Body of pancreas (tissue), 4 donors: ENCODE data around the gene MALAT1. TPM values are rescaled to one million over a fixed set of nuclear protein-coding genes. Genes with fewer than 3 reads are reported as not detected.

ENCODE experiments used
- ATAC-seq: fragments of 150-250 bp; one replicate; pipeline ENCODE4 v1.9.1; 2016
- DNase-seq, 4 donors: peaks; one replicate each; pipeline ENCODE4 v3.0.0-alpha.2; 2019
- H3K27ac ChIP-seq, 4 donors: fragments of 200-600 bp; sonication (generic); 1 replicate in 3 of 4; 2 replicates in 1 of 4; pipeline versions ENCODE4 v1.5.1 to v1.6.1; 2016 to 2019; ENCODE audit warnings: mild to moderate bottlenecking in 1 of 4, mixed read lengths in 1 of 4, moderate library complexity in 1 of 4
- H3K27me3 ChIP-seq, 2 donors: fragments of 200-600 bp; sonication (generic); one replicate each; pipeline ENCODE4 v1.6.0; 2016; ENCODE audit warnings: mild to moderate bottlenecking in 1 of 2
- H3K36me3 ChIP-seq, 2 donors: fragments of 200-600 bp; sonication (generic); replicated peaks in 1 of 2; 2 replicates each; pipeline ENCODE4 v1.5.1; 2016; ENCODE audit warnings: low read depth in 2 of 2; ENCODE audit not compliant: insufficient read depth in 1 of 2
- H3K4me1 ChIP-seq: fragments of 200-600 bp; sonication (generic); one replicate; pipeline ENCODE4 v1.6.0; 2016
- H3K4me3 ChIP-seq, 2 donors: fragments of 200-600 bp; sonication (generic); 1 replicate in 1 of 2; 2 replicates in 1 of 2; pipeline ENCODE4 v1.5.1; 2016 to 2019
- H3K9me3 ChIP-seq, 3 donors: fragments of 200-600 bp; sonication (generic); 1 replicate in 2 of 3; 2 replicates in 1 of 3; pipeline ENCODE4 v1.5.1; 2016
- CTCF ChIP-seq, 7 experiments: fragments of 450-650 bp in 4 of 7; fragments of 200-600 bp in 3 of 7; sonication (generic) in 3 of 7; IDR thresholded peaks; one replicate each; pipeline ENCODE4 v1.5.1; 2016 to 2019; ENCODE audit warnings: antibody characterized with exemption in 7 of 7
- POLR2A ChIP-seq, 3 donors: fragments of 450-650 bp; IDR thresholded peaks; one replicate each; pipeline ENCODE4 v1.6.1; 2016; ENCODE audit warnings: antibody characterized with exemption in 3 of 3, mild to moderate bottlenecking in 2 of 3
- WGBS, 2 donors: methylation state at CpG; one replicate each; pipeline ENCODE4 v1.1.5; 2017; 5-methylcytosine and 5-hydroxymethylcytosine counted together
- intact Hi-C: fragments of 100-400 bp; cut with DNase I; formaldehyde crosslinking; loops from one replicate; pipeline ENCODE4 v1.15.1; 2023
- total RNA-seq, 2 donors: library from RNA; depleted of rRNA; stranded (reverse); fragments of >200 nt; gene quantifications; one replicate each; pipeline ENCODE4 v1.1.0, GENCODE V29; 2016

The MALAT1 gene
- total RNA-seq, 2 donors from 2014 or later, result 10,129 to 14,092 TPM

DNA sequence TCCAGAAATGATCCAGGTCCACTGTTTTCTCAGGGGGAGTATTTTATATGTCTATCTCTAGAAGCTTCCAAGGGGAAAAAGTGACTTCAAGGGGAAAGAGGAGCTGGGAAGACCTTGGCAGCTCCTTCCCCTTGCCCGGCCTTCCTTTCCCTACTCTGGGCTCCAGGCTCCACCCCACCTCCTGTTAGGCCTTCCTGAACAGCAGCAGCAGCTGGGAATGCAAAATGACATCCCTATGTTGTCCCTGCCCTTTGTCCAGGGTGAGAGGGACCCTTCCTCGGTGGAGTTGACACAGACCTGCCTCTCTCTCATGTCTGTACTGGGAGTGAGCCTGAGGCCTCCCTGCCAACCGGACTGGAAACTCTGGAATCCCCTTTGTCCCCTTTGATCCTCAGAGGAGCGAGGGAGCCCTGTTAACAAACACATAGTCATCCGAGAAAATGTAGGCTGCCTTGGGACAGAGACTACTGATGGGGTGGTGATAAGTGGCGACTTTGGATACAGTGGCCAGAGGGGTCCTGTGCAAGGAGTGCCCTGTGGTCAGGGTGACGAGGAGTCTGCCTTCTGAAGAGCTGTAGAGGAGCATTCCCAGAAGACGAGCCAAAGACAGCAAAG, 9.0 kb upstream of the MALAT1 start:
- Histone ChIP-seq H3K4me1 (peaks cover 77% of the 10 kb centered on the region), H3K4me3 (no peak overlapping the region), H3K36me3 (no peaks in the 10 kb centered on the region), H3K27me3 (no peaks in the 10 kb centered on the region), H3K27ac (peak overlapping the region; percentile 71 to 98 (median 92)), H3K9me3 (no peaks in the 10 kb centered on the region)
- intact Hi-C loops, result no loop called here
- TF ChIP-seq POLR2A (IDR thresholded peaks at IDR 0.05), result no peak
- TF ChIP-seq CTCF (IDR thresholded peaks at IDR 0.05), result no peak
- DNase-seq, result peak in 1 of 4 donors; percentile 29
- no peak for ATAC-seq
- WGBS, 2 donors, result 73 to 79% methylated on average over 8 of the region's 8 CpGs

GRCh38 chr11:65491163-65491465, 7.7 kb upstream of the MALAT1 start:
- DNase-seq (no peak), ATAC-seq (no peak)
- intact Hi-C loops, result no loop called here
- TF ChIP-seq POLR2A (IDR thresholded peaks at IDR 0.05) (no peak), CTCF (IDR thresholded peaks at IDR 0.05) (no peak)
- H3K36me3 ChIP-seq, result no peaks in the 10 kb centered on the region
- no peaks in the 10 kb centered on the region for H3K9me3 ChIP-seq
- 77 to 81% methylated on average over 3 of the region's 3 CpGs for WGBS, 2 donors
- no peaks in the 10 kb centered on the region for H3K27me3 ChIP-seq
- H3K4me3 ChIP-seq, result no peak overlapping the region
- H3K4me1 ChIP-seq, result peaks cover 90% of the 10 kb centered on the region
- H3K27ac ChIP-seq, result peak overlapping the region; percentile 71 to 98 (median 92)

DNA sequence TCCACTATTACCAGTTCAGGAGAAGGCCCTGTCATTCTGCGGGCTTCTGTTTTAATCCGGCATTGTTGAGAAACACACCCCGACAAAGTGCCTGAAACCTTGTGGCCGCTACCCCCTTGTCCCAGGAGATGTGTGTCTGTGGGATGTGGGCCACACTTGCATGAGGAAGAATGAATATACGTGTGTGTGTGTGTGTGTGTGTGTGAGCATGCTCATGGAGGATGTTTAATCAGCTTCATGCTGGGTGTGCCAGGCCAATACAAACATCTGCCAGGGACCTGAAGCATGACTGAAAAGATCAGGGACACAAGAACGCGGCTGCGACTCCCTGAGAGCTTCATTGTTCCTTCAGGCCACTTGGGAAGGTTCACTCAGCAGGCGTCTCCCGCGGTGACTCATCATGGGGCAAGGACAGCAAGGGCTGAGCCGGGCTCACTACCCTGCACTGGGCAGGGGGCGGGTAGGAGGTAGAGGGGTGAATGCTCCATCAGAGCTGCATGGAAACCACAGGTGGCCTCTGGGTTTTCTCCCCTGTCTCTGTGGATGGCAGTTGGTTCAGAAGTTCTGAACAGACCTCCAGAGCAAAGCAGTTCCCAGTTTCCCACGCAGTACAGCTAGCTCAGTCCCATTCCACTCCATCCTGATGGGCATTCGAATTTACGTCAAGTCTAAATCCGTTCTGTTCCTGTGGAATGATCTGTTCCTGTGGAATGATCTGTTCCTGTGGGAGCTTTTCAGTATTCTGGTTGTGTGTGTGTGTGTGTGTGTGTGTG, 7.0 kb upstream of the MALAT1 start:
- intact Hi-C loops, result no loop called here
- H3K36me3 ChIP-seq, result no peaks in the 10 kb centered on the region
- no peak overlapping the region for H3K4me3 ChIP-seq
- H3K27ac ChIP-seq, result peak overlapping the region; percentile 71 to 98 (median 92)
- H3K9me3 ChIP-seq, result no peaks in the 10 kb centered on the region
- H3K4me1 ChIP-seq, result peaks cover 96% of the 10 kb centered on the region
- TF ChIP-seq CTCF (IDR thresholded peaks at IDR 0.05) (peak in 2 of 7 experiments; percentile 12 to 18), POLR2A (IDR thresholded peaks at IDR 0.05) (peak in 2 of 3 donors; percentile 52 to 56)
- ATAC-seq (peak; percentile 41), DNase-seq (peak; percentile 77 to 91 (median 86))
- WGBS, 2 donors, result 23 to 30% methylated on average over 14 to 17 of the region's 17 CpGs
- H3K27me3 ChIP-seq, result no peaks in the 10 kb centered on the region

- 45 to 88% methylated on average over 4 of the region's 4 CpGs for WGBS, 2 donors
- Histone ChIP-seq H3K27me3 (no peaks in the 10 kb centered on the region), H3K4me3 (no peak overlapping the region), H3K9me3 (no peaks in the 10 kb centered on the region), H3K36me3 (no peaks in the 10 kb centered on the region), H3K27ac (peak overlapping the region; percentile 71 to 98 (median 92)), H3K4me1 (peaks cover 95% of the 10 kb centered on the region)
- ATAC-seq, result no peak
- TF ChIP-seq CTCF (IDR thresholded peaks at IDR 0.05) (no peak), POLR2A (IDR thresholded peaks at IDR 0.05) (no peak)
- DNase-seq, result no peak
- intact Hi-C loops, result no loop called here
Measured at GRCh38 chr11:65492387-65492636, 6.5 kb upstream of the MALAT1 start.
